Cortex of kidney (tissue), 1 donor: ENCODE measurements around the gene KIF20B.
"Not testable (repeated sequence)": the region's sequence is repeated elsewhere in the genome, so short reads cannot be mapped to it uniquely, and the experiment has no call there.

Source experiments
- DNase-seq: peaks from one replicate; lab custom pipeline; 2025; lab: John Stamatoyannopoulos, UW

KIF20B gene

GRCh38 chr10:89783406-89783805 lies 82.0 kb downstream of the KIF20B start:
- no peak for DNase-seq

GRCh38 chr10:89785095-89785494 lies 83.7 kb downstream of the KIF20B start:
- DNase-seq: no peak

GRCh38 chr10:89789188-89789877 lies 87.9 kb downstream of the KIF20B start:
- no peak for DNase-seq

GRCh38 chr10:89792187-89792586 lies 90.8 kb downstream of the KIF20B start:
- DNase-seq: no peak

GRCh38 chr10:89793649-89794254 lies 92.4 kb downstream of the KIF20B start:
- no peak for DNase-seq

- no peak for DNase-seq
These were observed 94.5 kb downstream of the KIF20B start for GRCh38 chr10:89795840-89796239.

- no peak for DNase-seq
These were observed 96.7 kb downstream of the KIF20B start for GRCh38 chr10:89798092-89798491.

- DNase-seq: no peak
These were observed 98.2 kb downstream of the KIF20B start for GRCh38 chr10:89799573-89799972.

GRCh38 chr10:89805599-89806013 lies 104.2 kb downstream of the KIF20B start:
- DNase-seq: no peak

- DNase-seq: no peak
These were observed 107.5 kb downstream of the KIF20B start for GRCh38 chr10:89808842-89809241.

- no peak for DNase-seq
These were observed 108.4 kb downstream of the KIF20B start for GRCh38 chr10:89809766-89810165.

GRCh38 chr10:89810908-89811525 lies 109.6 kb downstream of the KIF20B start:
- DNase-seq: no peak

GRCh38 chr10:89813546-89813945 lies 112.2 kb downstream of the KIF20B start:
- no peak for DNase-seq

- DNase-seq: no peak
These were observed 112.9 kb downstream of the KIF20B start for GRCh38 chr10:89814278-89814677.

GRCh38 chr10:89815049-89815853 lies 113.9 kb downstream of the KIF20B start:
- DNase-seq: no peak

- DNase-seq: not testable (repeated sequence)
These were observed 117.6 kb downstream of the KIF20B start for GRCh38 chr10:89819008-89819407.
